Liver (tissue), 9 donors: ENCODE measurements around the gene PWWP2B. TPM values are rescaled to one million over a fixed set of nuclear protein-coding genes. Genes with fewer than 3 reads are reported as not detected.

Experiments
- DNase-seq: peaks from one replicate; pipeline ENCODE4 v3.0.0-alpha.2; 2017; ENCODE audit warnings: low spot score
- H3K27ac ChIP-seq, 2 donors: one replicate each; pipeline ENCODE4 v1.7.0; 2013; ENCODE audit warnings: inconsistent platforms in 2 of 2, low read length in 2 of 2, control low read depth in 1 of 2, low read depth in 1 of 2, mild to moderate bottlenecking in 1 of 2
- H3K27me3 ChIP-seq, 4 donors: one replicate each; pipeline versions ENCODE4 v1.6.1 to v1.7.0; 2013; ENCODE audit warnings: low read length in 3 of 4, inconsistent platforms in 1 of 4, mild to moderate bottlenecking in 1 of 4, moderate library complexity in 1 of 4; ENCODE audit not compliant: control insufficient read depth in 4 of 4, insufficient read depth in 4 of 4
- H3K36me3 ChIP-seq, 4 donors: one replicate each; pipeline versions ENCODE4 v1.6.1 to v1.7.0; 2013; ENCODE audit warnings: low read length in 3 of 4, mild to moderate bottlenecking in 3 of 4, low read depth in 1 of 4, moderate library complexity in 1 of 4; ENCODE audit not compliant: control insufficient read depth in 4 of 4, insufficient read depth in 3 of 4
- H3K4me1 ChIP-seq, 4 donors: one replicate each; pipeline versions ENCODE4 v1.6.1 to v1.7.0; 2013; ENCODE audit warnings: low read length in 3 of 4, mild to moderate bottlenecking in 3 of 4, moderate library complexity in 1 of 4; ENCODE audit not compliant: control insufficient read depth in 4 of 4, insufficient read depth in 4 of 4
- H3K4me3 ChIP-seq, 3 donors: one replicate each; pipeline versions ENCODE4 v1.6.1 to v1.7.0; 2013; ENCODE audit warnings: low read length in 3 of 3, control low read depth in 1 of 3, low read depth in 1 of 3, mild to moderate bottlenecking in 1 of 3
- H3K9ac ChIP-seq, 2 donors: one replicate each; pipeline ENCODE4 v1.7.0; 2013; ENCODE audit warnings: low read length in 2 of 2, mild to moderate bottlenecking in 2 of 2, moderate library complexity in 2 of 2, control low read depth in 1 of 2, low read depth in 1 of 2
- H3K9me3 ChIP-seq, 4 donors: one replicate each; pipeline versions ENCODE4 v1.6.1 to v1.7.0; 2013; ENCODE audit warnings: low read length in 3 of 4; ENCODE audit not compliant: control insufficient read depth in 4 of 4
- ATF3 ChIP-seq: IDR thresholded peaks from 2 replicates; pipeline ENCODE4 v1.6.1; 2016; ENCODE audit warnings: antibody characterized with exemption
- CTCF ChIP-seq: fragments of 150-350 bp; IDR thresholded peaks from 2 replicates; pipeline ENCODE4 v1.5.1; 2017; ENCODE audit warnings: improper control_type of control experiment, low read depth, low read length; ENCODE audit not compliant: missing input control
- EGR1 ChIP-seq, 2 donors: IDR thresholded peaks; 2 replicates each; pipeline ENCODE4 v1.6.1; 2016 to 2018; ENCODE audit warnings: antibody characterized with exemption in 2 of 2, low read depth in 2 of 2
- FOXA1 ChIP-seq: IDR thresholded peaks from 2 replicates; pipeline ENCODE4 v1.6.1; 2016; ENCODE audit warnings: antibody characterized with exemption
- FOXA2 ChIP-seq: IDR thresholded peaks from 2 replicates; pipeline ENCODE4 v1.6.1; 2016; ENCODE audit warnings: antibody characterized with exemption
- HNF4A ChIP-seq, 2 donors: conservative IDR thresholded peaks; 2 replicates each; pipeline ENCODE4 v1.6.1; 2016; ENCODE audit warnings: antibody characterized with exemption in 2 of 2, mild to moderate bottlenecking in 2 of 2
- HNF4G ChIP-seq: IDR thresholded peaks from 2 replicates; pipeline ENCODE4 v1.6.1; 2016; ENCODE audit warnings: antibody characterized with exemption
- JUND ChIP-seq, 2 donors: IDR thresholded peaks; 2 replicates each; pipeline ENCODE4 v1.6.1; 2016; ENCODE audit warnings: antibody characterized with exemption in 2 of 2
- MAX ChIP-seq: IDR thresholded peaks from 2 replicates; pipeline ENCODE4 v1.6.1; 2016; ENCODE audit warnings: antibody characterized with exemption
- NR2F2 ChIP-seq: IDR thresholded peaks from 2 replicates; pipeline ENCODE4 v1.6.1; 2016; ENCODE audit warnings: antibody characterized with exemption
- RAD21 ChIP-seq, 2 donors: IDR thresholded peaks; 2 replicates each; pipeline ENCODE4 v1.6.1; 2016; ENCODE audit warnings: antibody characterized with exemption in 2 of 2, mild to moderate bottlenecking in 2 of 2
- REST ChIP-seq: IDR thresholded peaks from 2 replicates; pipeline ENCODE4 v1.6.1; 2016; ENCODE audit warnings: antibody characterized with exemption, mild to moderate bottlenecking
- RXRA ChIP-seq, 2 donors: IDR thresholded peaks; 2 replicates each; pipeline ENCODE4 v1.6.1; 2017 to 2018; ENCODE audit warnings: antibody characterized with exemption in 2 of 2, mild to moderate bottlenecking in 1 of 2
- SP1 ChIP-seq: IDR thresholded peaks from 2 replicates; pipeline ENCODE4 v1.6.1; 2018; ENCODE audit warnings: antibody characterized with exemption, mild to moderate bottlenecking
- TAF1 ChIP-seq: conservative IDR thresholded peaks from 2 replicates; pipeline ENCODE4 v1.6.1; 2016; ENCODE audit warnings: antibody characterized with exemption, mild to moderate bottlenecking
- YY1 ChIP-seq: IDR thresholded peaks from 2 replicates; pipeline ENCODE4 v1.6.1; 2016; ENCODE audit warnings: antibody characterized with exemption, mild to moderate bottlenecking
- WGBS: extraction: QIAGEN DNeasy Blood & Tissue Kit; methylation state at CpG from one replicate; pipeline ENCODE4 v1.1.7; 2013; 5-methylcytosine and 5-hydroxymethylcytosine counted together
- polyA plus RNA-seq, 2 donors: library from polyadenylated mRNA; stranded (reverse) in 1 of 2; unstranded in 1 of 2; fragments of 200-250 nt in 1 of 2; fragments of >200 nt in 1 of 2; fragmentation: Nextera tagmentation in 1 of 2; extraction: Ambion mirVana in 1 of 2; gene quantifications; one replicate each; pipeline versions ENCODE4 v1.2.1 to v1.2.3, GENCODE V29; 2013 to 2015
- total RNA-seq, 2 donors: library from RNA; depleted of rRNA; stranded (reverse); fragments of >200 nt; gene quantifications; one replicate each; pipeline ENCODE4 v1.2.3, GENCODE V29; 2014
- donor health status: healthy.
- donor health status: healthy.
- donor health status: healthy.
- donor health status: healthy.
- donor health status: healthy.

The PWWP2B gene
- total and polyA plus RNA-seq, 4 donors, result 0.75 to 4.2 (median 3.6) TPM

- peak; percentile 22 for TF ChIP-seq SP1
- TF ChIP-seq EGR1 (IDR thresholded peaks at IDR 0.05; ENCODE audit: low read depth in 2 of 2), result no peak
- Histone ChIP-seq H3K27ac (peak overlapping the region in 1 of 2 donors; percentile 37), H3K4me3 (no peak overlapping the region), H3K4me1 (peaks cover 0 to 16% (median 11%) of the 10 kb centered on the region in 4 donors), H3K9ac (no peak overlapping the region), H3K9me3 (no peaks in the 10 kb centered on the region), H3K36me3 (peaks cover 0 to 6% (median 2%) of the 10 kb centered on the region in 4 donors), H3K27me3 (no peaks in the 10 kb centered on the region)
- DNase-seq, result no peak
- 57% methylated on average over 17 of the region's 17 CpGs for WGBS
Observed at GRCh38 chr10:132407846-132408278, 10.9 kb downstream of the PWWP2B start.

GRCh38 chr10:132408367-132408781, 11.4 kb downstream of the PWWP2B start:
- Histone ChIP-seq H3K4me1 (peaks cover 0 to 17% (median 11%) of the 10 kb centered on the region in 4 donors), H3K4me3 (no peak overlapping the region), H3K27me3 (no peaks in the 10 kb centered on the region), H3K9me3 (no peaks in the 10 kb centered on the region), H3K36me3 (peaks cover 0 to 6% (median 2%) of the 10 kb centered on the region in 4 donors), H3K9ac (no peak overlapping the region), H3K27ac (peak overlapping the region in 1 of 2 donors; percentile 37)
- WGBS, result 60% methylated on average over 20 of the region's 20 CpGs
- no peak for DNase-seq
- no peak for TF ChIP-seq TAF1
- TF ChIP-seq REST, result no peak
- TF ChIP-seq ATF3, result no peak
- TF ChIP-seq HNF4G, result no peak
- no peak for TF ChIP-seq FOXA1
- no peak for TF ChIP-seq JUND (IDR thresholded peaks at IDR 0.05)
- no peak for TF ChIP-seq RXRA (IDR thresholded peaks at IDR 0.05)
- TF ChIP-seq NR2F2, result no peak

GRCh38 chr10:132408823-132409666, 12.0 kb downstream of the PWWP2B start:
- DNase-seq, result no peak

More at GRCh38 chr10:132408823-132409666, 12.0 kb downstream of the PWWP2B start:
- H3K9me3 ChIP-seq, result no peaks in the 10 kb centered on the region
- peak overlapping the region in 1 of 2 donors; percentile 37 for H3K27ac ChIP-seq
- H3K27me3 ChIP-seq, result no peaks in the 10 kb centered on the region
- H3K36me3 ChIP-seq, result peaks cover 0 to 6% (median 2%) of the 10 kb centered on the region in 4 donors
- no peak overlapping the region for H3K4me3 ChIP-seq
- no peak overlapping the region for H3K9ac ChIP-seq
- 82% methylated on average over 27 of the region's 27 CpGs for WGBS
- TF ChIP-seq CTCF (no peak), REST (no peak), HNF4G (no peak), NR2F2 (no peak), SP1 (no peak), HNF4A (conservative IDR thresholded peaks at IDR 0.05) (no peak), RAD21 (IDR thresholded peaks at IDR 0.05) (no peak), FOXA2 (no peak), FOXA1 (no peak), MAX (no peak), ATF3 (no peak), TAF1 (no peak), JUND (IDR thresholded peaks at IDR 0.05) (no peak), EGR1 (IDR thresholded peaks at IDR 0.05; ENCODE audit: low read depth in 2 of 2) (no peak), YY1 (no peak)
- peaks cover 0 to 17% (median 11%) of the 10 kb centered on the region in 4 donors for H3K4me1 ChIP-seq
